ENCODE results near the gene MMP2. TPM values are rescaled to one million over a fixed set of nuclear protein-coding genes. Genes with fewer than 3 reads are reported as not detected.

The MMP2 gene
- total RNA-seq, 1 donor, result 1,244 TPM

DNA sequence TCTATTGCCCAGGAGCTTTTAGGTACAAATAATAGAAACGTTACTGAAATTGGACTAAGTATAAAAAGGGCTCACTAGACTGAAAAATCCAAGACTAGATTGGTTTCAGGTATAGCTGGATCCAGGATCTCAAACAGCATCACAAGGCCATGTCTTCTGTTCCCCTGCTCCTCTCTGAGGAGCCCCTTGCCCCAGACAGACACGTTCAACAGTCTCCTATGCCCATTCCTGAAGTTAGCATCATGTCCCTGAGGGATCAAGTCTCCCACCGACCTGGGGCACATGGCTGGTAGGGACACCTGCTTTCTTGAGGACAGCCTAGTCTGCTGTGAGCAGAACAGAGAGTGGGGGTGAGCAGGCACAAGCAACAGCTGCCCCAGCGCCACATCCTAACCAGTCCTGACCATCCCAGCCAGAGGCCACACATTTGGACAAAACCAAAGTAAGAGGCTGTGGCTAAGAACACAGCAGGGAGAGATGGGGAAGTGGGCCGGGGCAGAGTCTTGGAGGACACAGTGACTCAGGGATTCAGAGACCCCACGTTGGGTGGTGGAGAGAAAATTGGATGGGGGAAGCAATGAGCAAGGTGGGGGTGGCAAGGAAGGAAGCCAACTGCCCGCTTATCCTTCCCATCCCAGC lies 10.5 kb upstream of the MMP2 start:
- no peak for DNase-seq (ENCODE audit: low read depth)
- no peak overlapping the region for H3K4me3 ChIP-seq (ENCODE audit: low read depth, low read length)
- TF ChIP-seq, protein P1, sequence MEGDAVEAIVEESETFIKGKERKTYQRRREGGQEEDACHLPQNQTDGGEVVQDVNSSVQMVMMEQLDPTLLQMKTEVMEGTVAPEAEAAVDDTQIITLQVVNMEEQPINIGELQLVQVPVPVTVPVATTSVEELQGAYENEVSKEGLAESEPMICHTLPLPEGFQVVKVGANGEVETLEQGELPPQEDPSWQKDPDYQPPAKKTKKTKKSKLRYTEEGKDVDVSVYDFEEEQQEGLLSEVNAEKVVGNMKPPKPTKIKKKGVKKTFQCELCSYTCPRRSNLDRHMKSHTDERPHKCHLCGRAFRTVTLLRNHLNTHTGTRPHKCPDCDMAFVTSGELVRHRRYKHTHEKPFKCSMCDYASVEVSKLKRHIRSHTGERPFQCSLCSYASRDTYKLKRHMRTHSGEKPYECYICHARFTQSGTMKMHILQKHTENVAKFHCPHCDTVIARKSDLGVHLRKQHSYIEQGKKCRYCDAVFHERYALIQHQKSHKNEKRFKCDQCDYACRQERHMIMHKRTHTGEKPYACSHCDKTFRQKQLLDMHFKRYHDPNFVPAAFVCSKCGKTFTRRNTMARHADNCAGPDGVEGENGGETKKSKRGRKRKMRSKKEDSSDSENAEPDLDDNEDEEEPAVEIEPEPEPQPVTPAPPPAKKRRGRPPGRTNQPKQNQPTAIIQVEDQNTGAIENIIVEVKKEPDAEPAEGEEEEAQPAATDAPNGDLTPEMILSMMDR (IDR thresholded peaks at IDR 0.05; ENCODE audit: insufficient read depth, low read length), result no peak

DNA sequence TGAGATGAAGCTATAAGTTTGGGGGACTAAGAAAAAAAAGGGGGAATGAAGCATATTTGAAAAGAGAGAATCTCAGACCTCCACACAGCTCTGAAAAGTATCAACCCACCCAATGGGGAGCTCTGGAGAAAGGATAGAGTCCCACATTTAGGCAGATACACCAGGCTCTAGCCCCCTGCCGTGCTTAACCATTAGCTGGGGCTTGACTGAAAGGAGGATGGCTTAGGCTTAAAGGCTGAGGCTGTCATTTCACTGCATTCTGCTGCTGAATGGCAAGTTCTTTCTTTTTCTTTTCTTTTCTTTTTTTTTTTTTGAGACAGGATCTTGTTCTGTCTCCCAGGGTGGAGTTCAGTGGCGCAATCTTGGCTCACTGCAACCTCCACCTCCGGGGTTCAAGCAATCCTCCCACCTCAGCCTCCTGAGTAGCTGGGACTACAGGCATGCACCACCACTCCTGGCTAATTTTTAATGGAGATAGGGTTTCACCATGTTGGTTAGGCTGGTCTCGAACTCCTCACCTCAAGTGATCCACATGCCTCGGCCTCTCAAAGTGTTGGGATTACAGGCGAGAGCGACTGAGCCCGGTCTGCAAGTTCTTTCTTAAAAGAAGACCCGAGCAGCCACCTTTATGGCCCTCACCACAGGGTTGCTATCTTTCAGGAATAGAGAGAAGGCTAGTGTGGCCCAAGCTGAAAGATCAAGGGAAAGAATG lies 9.0 kb upstream of the MMP2 start:
- DNase-seq (ENCODE audit: low read depth), result no peak
- TF ChIP-seq, protein P1 (IDR thresholded peaks at IDR 0.05; ENCODE audit: insufficient read depth, low read length), result no peak
- H3K4me3 ChIP-seq (ENCODE audit: low read depth, low read length), result no peak overlapping the region

DNA sequence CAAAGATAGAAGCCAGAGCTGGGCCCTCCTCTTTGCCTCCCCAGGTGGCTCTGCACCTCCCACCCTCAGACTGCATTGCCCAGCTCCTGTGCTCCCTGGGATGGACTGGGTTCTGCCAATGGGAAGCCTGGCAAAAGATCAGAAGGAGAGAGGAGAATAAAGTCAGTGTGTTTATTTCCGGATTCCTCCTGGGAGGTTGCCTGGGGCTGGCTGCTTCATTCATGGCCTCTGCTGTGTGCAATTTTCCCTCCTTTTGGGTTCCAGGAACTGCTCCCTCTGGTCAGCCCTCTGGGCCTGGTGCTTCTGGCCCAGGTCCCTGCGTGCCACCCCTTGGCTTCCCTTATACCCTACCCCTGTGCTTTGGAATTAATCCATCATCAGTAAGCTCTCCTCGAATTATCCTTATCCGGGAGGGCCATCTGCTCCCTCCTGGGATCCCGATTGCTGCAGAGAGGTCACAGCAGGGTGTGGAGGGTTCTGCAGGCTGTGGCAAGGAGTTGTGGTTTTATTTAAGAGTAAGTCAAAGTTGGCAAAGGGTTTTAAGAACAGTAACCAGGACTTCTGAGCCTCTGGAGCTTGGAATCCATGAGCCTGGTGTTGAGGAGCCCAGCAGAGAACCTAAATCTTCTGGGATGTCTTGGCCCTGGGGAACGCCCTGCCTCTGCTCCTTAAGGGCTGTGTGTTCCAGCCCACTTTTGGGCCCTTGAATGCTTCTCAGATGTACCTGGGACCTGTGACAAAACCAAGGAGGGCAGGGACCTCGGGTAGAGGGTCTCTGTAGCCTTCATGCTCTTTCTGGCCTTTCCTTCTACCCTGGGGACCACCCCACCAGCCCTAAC lies 8.2 kb upstream of the MMP2 start:
- peak; percentile 77 for DNase-seq (ENCODE audit: low read depth)
- H3K4me3 ChIP-seq (ENCODE audit: low read depth, low read length), result no peak overlapping the region
- TF ChIP-seq, protein P1 (IDR thresholded peaks at IDR 0.05; ENCODE audit: insufficient read depth, low read length), result no peak

DNA sequence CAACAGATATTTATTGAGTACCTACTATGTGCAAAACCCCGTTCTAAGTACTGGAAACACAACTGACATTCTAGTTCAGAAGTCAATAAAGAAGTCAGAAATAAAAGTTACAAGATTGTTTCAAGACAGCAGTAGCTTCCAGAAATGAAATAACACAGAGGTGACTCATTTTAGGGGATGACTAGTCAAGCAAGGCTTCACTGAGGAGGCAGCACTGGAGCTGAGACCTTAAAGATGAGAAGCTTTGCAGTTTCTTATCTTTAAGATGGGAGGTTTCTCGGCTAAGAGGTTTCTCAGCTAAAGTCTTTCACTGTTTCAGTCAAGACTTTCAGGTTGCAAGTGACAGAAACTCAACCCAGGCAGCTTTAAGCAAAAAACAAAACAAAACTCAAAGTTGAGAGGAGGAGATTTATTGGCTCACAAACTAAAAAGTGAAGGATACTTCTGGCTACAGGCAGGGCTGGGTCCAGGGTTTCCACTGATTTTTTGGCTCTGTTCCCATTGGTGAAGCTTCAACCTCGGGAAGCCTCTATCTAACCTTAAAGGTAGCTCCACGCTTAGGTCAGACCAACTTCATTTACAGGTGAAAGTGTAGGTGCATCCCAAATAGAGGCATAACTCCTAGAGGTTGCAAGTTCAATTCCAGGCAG lies 7.4 kb upstream of the MMP2 start:
- H3K4me3 ChIP-seq (ENCODE audit: low read depth, low read length), result no peak overlapping the region
- TF ChIP-seq, protein P1 (IDR thresholded peaks at IDR 0.05; ENCODE audit: insufficient read depth, low read length), result no peak
- DNase-seq (ENCODE audit: low read depth), result peak; percentile 92

DNA sequence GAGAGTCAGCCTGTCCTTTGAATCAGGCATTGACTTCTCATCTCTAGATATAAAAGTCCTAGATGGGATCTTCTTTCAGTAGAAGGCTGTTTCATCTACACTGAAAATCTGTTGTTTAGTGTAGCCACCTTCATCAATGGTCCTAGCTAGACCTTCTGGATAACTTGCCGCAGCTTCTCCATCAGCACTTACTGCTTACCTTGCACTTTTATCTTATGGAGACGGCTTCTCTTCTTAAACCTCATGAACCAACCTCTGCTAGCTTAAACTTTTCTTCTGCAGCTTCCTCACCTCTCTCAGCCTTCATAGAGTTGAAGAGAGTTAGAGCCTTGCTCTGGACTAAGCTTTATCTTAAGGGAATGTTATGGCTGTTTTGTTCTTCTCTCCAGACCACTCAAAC lies 5.4 kb upstream of the MMP2 start:
- DNase-seq (ENCODE audit: low read depth), result no peak
- TF ChIP-seq, protein P1 (IDR thresholded peaks at IDR 0.05; ENCODE audit: insufficient read depth, low read length), result no peak

DNA sequence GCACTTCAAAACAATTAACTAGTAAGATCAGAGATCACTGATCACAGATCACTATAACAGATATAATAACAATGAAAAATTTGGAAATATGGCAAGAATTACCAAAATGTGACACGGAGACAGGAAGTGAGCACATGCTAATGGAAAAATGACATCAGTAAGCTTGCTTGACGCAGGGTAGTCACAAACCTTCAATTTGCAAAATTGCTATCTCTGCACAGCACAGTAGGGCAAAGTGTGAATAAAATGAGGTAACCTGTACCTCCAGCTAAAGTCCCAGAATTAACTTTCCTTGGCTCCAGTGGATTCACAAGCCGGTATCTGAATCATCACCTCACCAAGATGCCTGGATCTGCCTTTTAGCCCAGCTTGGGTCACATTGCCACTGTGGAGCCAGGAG lies 4.2 kb upstream of the MMP2 start:
- DNase-seq (ENCODE audit: low read depth), result no peak
- TF ChIP-seq, protein P1 (IDR thresholded peaks at IDR 0.05; ENCODE audit: insufficient read depth, low read length), result no peak
- no peak overlapping the region for H3K4me3 ChIP-seq (ENCODE audit: low read depth, low read length)

More for the DNA sequence above, 5.4 kb upstream of the MMP2 start:
- H3K4me3 ChIP-seq (ENCODE audit: low read depth, low read length), result no peak overlapping the region

Data from fibroblast of the aortic adventitia (primary cell).